ENCODE results near the gene ZIC1. TPM values are rescaled to one million over a fixed set of nuclear protein-coding genes. Genes with fewer than 3 reads are reported as not detected.

ZIC1 gene
- total and polyA plus RNA-seq, 9 of the 15 experiments (the other 6 are each of a cell fraction or from before 2014, with no cell fraction given), result 0.21 to 0.42 TPM; not detected in 7

- H3K27ac ChIP-seq (ENCODE audit: extremely low read depth, low read depth, low read length), result no peak overlapping the region
- H3K4me3 ChIP-seq, result no peak overlapping the region
- H2AFZ ChIP-seq (ENCODE audit: low read depth, low read length), result no peak overlapping the region
- H4K20me1 ChIP-seq (replicated peaks; ENCODE audit: control insufficient read depth, insufficient read depth, low read length), result no peaks in the 10 kb centered on the region
- in situ Hi-C loops (cut with MboI), result loop anchor here (25.0 kb wide), 1 partner anchor 1557 kb away; no protein-coding TSS in a partner anchor
- H3K9me1 ChIP-seq (ENCODE audit: control insufficient read depth, insufficient read depth, low read length), result no peaks in the 10 kb centered on the region
- no peaks in the 10 kb centered on the region for H3K4me1 ChIP-seq (replicated peaks in 1 of 2; ENCODE audit: control insufficient read depth in 2 of 2, insufficient read depth in 2 of 2, low read length in 2 of 2)
- 0 out of 5 replicates have a peak, but pooled peaks cover 0 to 12% of the 10 kb centered on the region in 2 experiments for H3K27me3 ChIP-seq (ENCODE audit: control insufficient read depth in 2 of 2, insufficient read depth in 2 of 2, low read length in 2 of 2)
- POLR2A ChIA-PET, result no interaction called here
- ATAC-seq (no peak), DNase-seq (ENCODE audit: extremely low read depth in 1 of 4, low spot score in 3 of 4) (no peak), FAIRE-seq (no peak)
- no peaks in the 10 kb centered on the region for H3K79me2 ChIP-seq (ENCODE audit: control insufficient read depth, insufficient read depth, low read length)
- no peaks in the 10 kb centered on the region for H3K9me3 ChIP-seq (replicated peaks; ENCODE audit: control insufficient read depth, insufficient read depth, low read depth, low read length)
- H3K36me3 ChIP-seq (ENCODE audit: control insufficient read depth, insufficient read depth, low read length), result no peaks in the 10 kb centered on the region
- 2% methylated on average over 26 of the region's 26 CpGs for WGBS (ENCODE audit: insufficient coverage, low coverage, missing lambda C conversion rate)
- H3K4me2 ChIP-seq (ENCODE audit: insufficient read depth, low read length), result no peak overlapping the region
- CTCF ChIA-PET (ENCODE audit: low intra/inter-chr PET ratio), result no interaction called here
- no TSS peak for BruUV-seq (replicated peaks)
- intact Hi-C loops (cut with micrococcal nuclease), result loop anchor here (10.0 kb wide), 1 partner anchor 1564 kb away; no protein-coding TSS in a partner anchor
- no peak overlapping the region for H3K9ac ChIP-seq (ENCODE audit: insufficient read depth in 1 of 2, low read depth in 2 of 2, low read length in 2 of 2)
- TF ChIP-seq ZNF444 (CRISPR knock-in tag; IDR thresholded peaks at IDR 0.05), result no peak
- TF ChIP-seq, protein P1, sequence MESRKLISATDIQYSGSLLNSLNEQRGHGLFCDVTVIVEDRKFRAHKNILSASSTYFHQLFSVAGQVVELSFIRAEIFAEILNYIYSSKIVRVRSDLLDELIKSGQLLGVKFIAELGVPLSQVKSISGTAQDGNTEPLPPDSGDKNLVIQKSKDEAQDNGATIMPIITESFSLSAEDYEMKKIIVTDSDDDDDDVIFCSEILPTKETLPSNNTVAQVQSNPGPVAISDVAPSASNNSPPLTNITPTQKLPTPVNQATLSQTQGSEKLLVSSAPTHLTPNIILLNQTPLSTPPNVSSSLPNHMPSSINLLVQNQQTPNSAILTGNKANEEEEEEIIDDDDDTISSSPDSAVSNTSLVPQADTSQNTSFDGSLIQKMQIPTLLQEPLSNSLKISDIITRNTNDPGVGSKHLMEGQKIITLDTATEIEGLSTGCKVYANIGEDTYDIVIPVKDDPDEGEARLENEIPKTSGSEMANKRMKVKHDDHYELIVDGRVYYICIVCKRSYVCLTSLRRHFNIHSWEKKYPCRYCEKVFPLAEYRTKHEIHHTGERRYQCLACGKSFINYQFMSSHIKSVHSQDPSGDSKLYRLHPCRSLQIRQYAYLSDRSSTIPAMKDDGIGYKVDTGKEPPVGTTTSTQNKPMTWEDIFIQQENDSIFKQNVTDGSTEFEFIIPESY (CRISPR knock-in tag; IDR thresholded peaks at IDR 0.05), result no peak
- no peak for TF ChIP-seq CGGBP1 (CRISPR knock-in tag; IDR thresholded peaks at IDR 0.05)
- TF ChIP-seq ZNF134 (CRISPR knock-in tag; conservative IDR thresholded peaks at IDR 0.05), result no peak
- TF ChIP-seq GTF2B (IDR thresholded peaks at IDR 0.05; ENCODE audit: extremely low read depth, insufficient read length), result no peak
- no peak for TF ChIP-seq TCF7L2 (IDR thresholded peaks at IDR 0.05; ENCODE audit: low read depth, low read length)
- TF ChIP-seq BMI1 (IDR thresholded peaks at IDR 0.05; ENCODE audit: low read length), result no peak
- no peak for TF ChIP-seq CHD2 (IDR thresholded peaks at IDR 0.05; ENCODE audit: low read depth, low read length)
- TF ChIP-seq ZNF277 (CRISPR knock-in tag; IDR thresholded peaks at IDR 0.05; ENCODE audit: borderline replicate concordance), result no peak
- no peak for TF ChIP-seq ZNF165 (CRISPR knock-in tag; IDR thresholded peaks at IDR 0.05; ENCODE audit: borderline replicate concordance)
- no peak for TF ChIP-seq ZSCAN29 (IDR thresholded peaks at IDR 0.05)
- no peak for TF ChIP-seq FOXP4 (CRISPR knock-in tag; IDR thresholded peaks at IDR 0.05; ENCODE audit: borderline replicate concordance)
- TF ChIP-seq CHCHD3 (CRISPR knock-in tag; IDR thresholded peaks at IDR 0.05), result no peak
- no peak for TF ChIP-seq RNF219 (CRISPR knock-in tag; IDR thresholded peaks at IDR 0.05)
These were observed 28.7 kb upstream of the ZIC1 start for GRCh38 chr3:147380387-147380951.
